ENCODE data around the gene DUSP2. TPM values are rescaled to one million over a fixed set of nuclear protein-coding genes. Genes with fewer than 3 reads are reported as not detected.
"Not testable (repeated sequence)": the region's sequence is repeated elsewhere in the genome, so short reads cannot be mapped to it uniquely, and the experiment has no call there.

The DUSP2 gene
- total RNA-seq, 1 donor from 2014 or later: 11.3 TPM

- DNase-seq (ENCODE audit: low spot score): no peak
Measured at GRCh38 chr2:96163415-96163767, 18.2 kb upstream of the DUSP2 start.

- no peak for DNase-seq (ENCODE audit: low spot score)
Measured at GRCh38 chr2:96161898-96162297, 16.7 kb upstream of the DUSP2 start.

GRCh38 chr2:96160366-96160765 is 15.1 kb upstream of the DUSP2 start:
- DNase-seq (ENCODE audit: low spot score): not testable (repeated sequence)

GRCh38 chr2:96159084-96159830 is 14.0 kb upstream of the DUSP2 start:
- DNase-seq (ENCODE audit: low spot score): no peak

- DNase-seq (ENCODE audit: low spot score): no peak
Measured at GRCh38 chr2:96158554-96158940, 13.3 kb upstream of the DUSP2 start.

GRCh38 chr2:96157649-96158553 is 12.7 kb upstream of the DUSP2 start:
- no peak for DNase-seq (ENCODE audit: low spot score)

- DNase-seq (ENCODE audit: low spot score): no peak
Measured at GRCh38 chr2:96156926-96157648, 11.8 kb upstream of the DUSP2 start.

GRCh38 chr2:96156011-96156820 is 11.0 kb upstream of the DUSP2 start:
- DNase-seq (ENCODE audit: low spot score): no peak

- DNase-seq (ENCODE audit: low spot score): no peak
Measured at GRCh38 chr2:96154506-96155380, 9.5 kb upstream of the DUSP2 start.

- no peak for DNase-seq (ENCODE audit: low spot score)
Measured at GRCh38 chr2:96153991-96154431, 8.8 kb upstream of the DUSP2 start.

GRCh38 chr2:96153291-96153713 is 8.1 kb upstream of the DUSP2 start:
- no peak for DNase-seq (ENCODE audit: low spot score)

GRCh38 chr2:96152304-96153161 is 7.3 kb upstream of the DUSP2 start:
- no peak for DNase-seq (ENCODE audit: low spot score)

- no peak for DNase-seq (ENCODE audit: low spot score)
Measured at GRCh38 chr2:96151595-96152303, 6.5 kb upstream of the DUSP2 start.

GRCh38 chr2:96150791-96151594 is 5.8 kb upstream of the DUSP2 start:
- DNase-seq (ENCODE audit: low spot score): no peak

GRCh38 chr2:96150007-96150640 is 4.9 kb upstream of the DUSP2 start:
- DNase-seq (ENCODE audit: low spot score): no peak

- peak; percentile 86 for DNase-seq (ENCODE audit: low spot score)
Measured at GRCh38 chr2:96148410-96149217, 3.4 kb upstream of the DUSP2 start.
